ENCODE measurements around the gene NUDT1.

- no peak for TF ChIP-seq EZH2 (IDR thresholded peaks at IDR 0.05; ENCODE audit: low read length, missing control alignments)
- no peak for TF ChIP-seq CTCF (conservative IDR thresholded peaks at IDR 0.05 in 1 of 2, IDR thresholded peaks at IDR 0.05 in 1 of 2; ENCODE audit: low read depth in 1 of 2, low read length in 2 of 2)
Observed at GRCh38 chr7:2208712-2209111, 33.3 kb upstream of the NUDT1 start.
